ENCODE data around the gene CD69. TPM values are rescaled to one million over a fixed set of nuclear protein-coding genes. Genes with fewer than 3 reads are reported as not detected.

The CD69 gene
- total RNA-seq, 4 donors from 2014 or later: 0.47 to 2.6 (median 1.1) TPM

DNA sequence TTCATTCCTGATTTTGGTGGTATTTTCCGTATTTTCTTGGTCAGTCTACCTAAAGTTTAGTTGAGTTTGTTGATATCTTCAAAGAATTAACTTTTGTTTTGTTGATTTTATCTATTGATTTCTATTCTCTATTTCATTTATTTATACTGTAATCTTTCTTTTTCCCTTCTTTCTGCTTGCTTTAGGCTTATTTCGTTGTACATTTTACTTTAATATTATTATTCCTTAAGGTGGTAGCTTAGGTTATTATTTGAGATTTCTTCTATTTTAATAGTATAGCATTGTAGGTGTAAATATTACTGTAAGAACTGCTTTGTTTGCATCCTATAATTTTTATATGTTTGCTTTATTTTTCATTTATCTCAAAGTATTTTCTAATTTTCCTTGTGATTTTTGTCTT lies 45.2 kb upstream of the CD69 start:
- H3K9me3 ChIP-seq: no peaks in the 10 kb centered on the region
- H3K4me3 ChIP-seq: no peak overlapping the region
- no peak for TF ChIP-seq POLR2A (IDR thresholded peaks at IDR 0.05)
- TF ChIP-seq, protein P1, sequence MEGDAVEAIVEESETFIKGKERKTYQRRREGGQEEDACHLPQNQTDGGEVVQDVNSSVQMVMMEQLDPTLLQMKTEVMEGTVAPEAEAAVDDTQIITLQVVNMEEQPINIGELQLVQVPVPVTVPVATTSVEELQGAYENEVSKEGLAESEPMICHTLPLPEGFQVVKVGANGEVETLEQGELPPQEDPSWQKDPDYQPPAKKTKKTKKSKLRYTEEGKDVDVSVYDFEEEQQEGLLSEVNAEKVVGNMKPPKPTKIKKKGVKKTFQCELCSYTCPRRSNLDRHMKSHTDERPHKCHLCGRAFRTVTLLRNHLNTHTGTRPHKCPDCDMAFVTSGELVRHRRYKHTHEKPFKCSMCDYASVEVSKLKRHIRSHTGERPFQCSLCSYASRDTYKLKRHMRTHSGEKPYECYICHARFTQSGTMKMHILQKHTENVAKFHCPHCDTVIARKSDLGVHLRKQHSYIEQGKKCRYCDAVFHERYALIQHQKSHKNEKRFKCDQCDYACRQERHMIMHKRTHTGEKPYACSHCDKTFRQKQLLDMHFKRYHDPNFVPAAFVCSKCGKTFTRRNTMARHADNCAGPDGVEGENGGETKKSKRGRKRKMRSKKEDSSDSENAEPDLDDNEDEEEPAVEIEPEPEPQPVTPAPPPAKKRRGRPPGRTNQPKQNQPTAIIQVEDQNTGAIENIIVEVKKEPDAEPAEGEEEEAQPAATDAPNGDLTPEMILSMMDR (IDR thresholded peaks at IDR 0.05): no peak
- no peaks in the 10 kb centered on the region for H3K4me1 ChIP-seq
- no peak overlapping the region for H3K27ac ChIP-seq
- 81 to 100% methylated on average over 2 of the region's 2 CpGs for WGBS, 2 donors (ENCODE audit: low coverage in 1 of 2)
- no peak for ATAC-seq
- H3K27me3 ChIP-seq: no peaks in the 10 kb centered on the region
- H3K36me3 ChIP-seq: no peaks in the 10 kb centered on the region

- 50% methylated on average over 1 of the region's 1 CpG for WGBS, 2 donors (ENCODE audit: low coverage in 1 of 2)
- H3K27me3 ChIP-seq: no peaks in the 10 kb centered on the region
- no peaks in the 10 kb centered on the region for H3K36me3 ChIP-seq
- no peaks in the 10 kb centered on the region for H3K4me1 ChIP-seq
- no peak overlapping the region for H3K27ac ChIP-seq
- no peak for TF ChIP-seq EP300 (IDR thresholded peaks at IDR 0.05)
- no peak for TF ChIP-seq POLR2AphosphoS5 (IDR thresholded peaks at IDR 0.05)
- TF ChIP-seq, protein P1 (IDR thresholded peaks at IDR 0.05): no peak
- no peak for TF ChIP-seq POLR2A (IDR thresholded peaks at IDR 0.05)
- ATAC-seq: no peak
- H3K9me3 ChIP-seq: no peaks in the 10 kb centered on the region
- H3K4me3 ChIP-seq: no peak overlapping the region
Observed at GRCh38 chr12:9799961-9800360, 39.3 kb upstream of the CD69 start.

DNA sequence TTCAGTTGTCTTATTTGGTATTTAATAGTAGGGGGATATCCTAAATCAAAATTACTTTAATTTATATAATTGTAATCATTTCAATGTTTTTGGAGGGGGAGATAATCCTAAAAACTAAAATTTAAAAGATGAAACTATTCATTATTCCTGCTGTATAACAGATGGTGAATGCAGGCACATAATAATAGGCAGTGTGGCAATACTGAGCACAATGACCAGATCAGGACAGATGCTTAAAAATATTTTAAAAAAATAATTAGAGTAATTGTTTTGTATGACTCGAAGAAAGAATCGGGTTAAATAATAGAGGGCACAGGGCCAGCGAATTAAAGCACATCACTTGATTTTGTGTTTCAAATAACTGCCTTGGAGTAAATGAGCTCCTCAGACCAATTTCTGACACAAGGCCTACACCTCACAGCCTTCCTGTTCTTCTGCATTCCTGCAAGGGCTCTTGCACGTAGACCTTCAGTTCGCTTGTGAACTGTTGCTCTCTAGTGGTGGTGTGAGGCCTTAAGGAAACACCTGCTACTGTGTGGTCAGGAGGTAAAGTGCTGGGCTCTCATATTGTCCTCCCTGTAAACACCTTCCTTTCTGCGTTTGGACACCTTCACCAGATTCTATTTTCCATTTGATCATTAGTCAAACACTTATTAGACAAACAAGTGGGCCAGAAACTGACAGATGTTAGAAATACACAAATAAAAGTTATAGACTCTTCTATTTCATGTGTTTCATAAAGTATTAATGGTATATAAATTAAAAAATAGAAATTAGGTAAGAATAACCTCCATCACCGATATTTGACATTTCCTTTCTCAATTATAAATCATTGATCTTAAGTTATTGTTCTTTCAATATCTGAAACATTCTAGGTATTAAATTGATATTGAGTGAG lies 37.3 kb upstream of the CD69 start:
- H3K4me1 ChIP-seq: no peaks in the 10 kb centered on the region
- no peaks in the 10 kb centered on the region for H3K9me3 ChIP-seq
- WGBS, 2 donors (ENCODE audit: low coverage in 1 of 2): 56 to 61% methylated on average over 6 to 7 of the region's 7 CpGs
- no peak overlapping the region for H3K27ac ChIP-seq
- H3K27me3 ChIP-seq: no peaks in the 10 kb centered on the region
- H3K36me3 ChIP-seq: no peaks in the 10 kb centered on the region
- H3K4me3 ChIP-seq: no peak overlapping the region
- no peak for ATAC-seq
- TF ChIP-seq, protein P1 (IDR thresholded peaks at IDR 0.05): no peak
- TF ChIP-seq POLR2A (IDR thresholded peaks at IDR 0.05) (no peak), EP300 (IDR thresholded peaks at IDR 0.05) (no peak), POLR2AphosphoS5 (IDR thresholded peaks at IDR 0.05) (no peak)

DNA sequence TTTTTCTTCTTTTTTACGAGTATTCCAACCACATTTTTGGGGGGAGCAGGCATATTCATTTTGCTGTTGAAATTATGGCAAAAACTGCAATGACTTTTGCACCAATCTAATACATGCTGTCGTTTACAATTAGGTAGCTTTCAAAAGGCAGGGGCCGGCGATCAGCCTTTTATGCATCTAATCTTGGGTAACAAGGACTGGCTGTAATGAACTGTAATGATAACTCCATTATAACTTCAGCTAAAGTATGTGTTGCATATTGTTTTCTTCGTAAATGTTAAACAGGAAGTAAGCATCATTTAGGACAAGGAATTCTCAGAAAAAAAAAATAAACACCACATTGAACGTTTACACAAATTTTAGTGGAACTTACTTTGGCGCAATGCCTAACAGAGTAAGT lies 36.3 kb upstream of the CD69 start:
- no peak for TF ChIP-seq EP300 (IDR thresholded peaks at IDR 0.05)
- no peak for TF ChIP-seq POLR2A (IDR thresholded peaks at IDR 0.05)
- ATAC-seq: no peak
- H3K27ac ChIP-seq: no peak overlapping the region
- H3K27me3 ChIP-seq: no peaks in the 10 kb centered on the region
- no peaks in the 10 kb centered on the region for H3K36me3 ChIP-seq
- no peaks in the 10 kb centered on the region for H3K4me1 ChIP-seq
- 44 to 54% methylated on average over 5 to 7 of the region's 7 CpGs for WGBS, 2 donors (ENCODE audit: low coverage in 1 of 2)
- H3K9me3 ChIP-seq: no peaks in the 10 kb centered on the region
- no peak overlapping the region for H3K4me3 ChIP-seq

DNA sequence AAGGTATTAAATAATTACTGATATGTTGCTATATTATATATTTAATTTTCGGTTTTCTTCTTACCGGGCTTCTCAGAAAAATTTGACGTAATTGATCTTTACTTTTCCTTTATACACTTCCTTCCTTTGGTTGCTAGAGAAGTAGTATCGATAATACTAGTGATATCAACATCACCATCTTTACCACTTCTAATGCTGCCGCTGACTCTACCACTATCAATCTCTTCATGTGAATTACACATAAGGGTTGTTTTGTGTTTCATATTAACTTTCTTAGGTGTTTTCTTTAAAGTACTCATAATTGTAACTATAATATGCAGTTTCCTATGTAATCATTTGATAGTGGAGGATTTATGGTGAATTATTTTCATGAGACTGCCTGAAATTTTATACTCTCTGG lies 35.6 kb upstream of the CD69 start:
- no peaks in the 10 kb centered on the region for H3K27me3 ChIP-seq
- no peak for ATAC-seq
- no peaks in the 10 kb centered on the region for H3K4me1 ChIP-seq
- H3K9me3 ChIP-seq: no peaks in the 10 kb centered on the region
- no peak for TF ChIP-seq EP300 (IDR thresholded peaks at IDR 0.05)
- no peaks in the 10 kb centered on the region for H3K36me3 ChIP-seq
- no peak overlapping the region for H3K4me3 ChIP-seq
- H3K27ac ChIP-seq: no peak overlapping the region
- WGBS, 2 donors (ENCODE audit: low coverage in 1 of 2): 75 to 100% methylated on average over 2 to 5 of the region's 5 CpGs

DNA sequence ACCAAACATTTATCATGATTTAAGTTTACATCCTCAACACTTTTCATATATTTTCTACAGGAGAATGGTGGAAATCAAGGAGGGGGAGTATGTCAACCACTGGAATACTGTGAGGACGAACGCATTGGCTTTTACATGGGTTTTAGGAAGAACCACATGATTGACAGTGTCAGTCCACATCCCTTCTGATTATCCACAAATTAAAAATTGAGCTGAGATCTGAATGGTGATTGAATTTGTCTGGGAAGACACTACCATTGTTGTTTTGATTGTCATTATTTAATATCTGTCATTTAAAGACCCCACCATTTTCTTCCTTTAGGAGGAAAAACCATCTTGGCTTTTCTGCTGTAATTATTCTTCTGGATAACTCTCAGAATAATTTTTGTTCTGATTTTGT lies 35.2 kb upstream of the CD69 start:
- no peak overlapping the region for H3K4me3 ChIP-seq
- H3K9me3 ChIP-seq: no peaks in the 10 kb centered on the region
- H3K4me1 ChIP-seq: no peaks in the 10 kb centered on the region
- TF ChIP-seq, protein P1 (IDR thresholded peaks at IDR 0.05): no peak
- TF ChIP-seq EP300 (IDR thresholded peaks at IDR 0.05) (no peak), POLR2A (IDR thresholded peaks at IDR 0.05) (no peak), POLR2AphosphoS5 (IDR thresholded peaks at IDR 0.05) (no peak)
- 77 to 93% methylated on average over 2 of the region's 2 CpGs for WGBS, 2 donors (ENCODE audit: low coverage in 1 of 2)
- H3K27ac ChIP-seq: no peak overlapping the region
- no peak for ATAC-seq
- no peaks in the 10 kb centered on the region for H3K27me3 ChIP-seq
- no peaks in the 10 kb centered on the region for H3K36me3 ChIP-seq

All from gastroesophageal sphincter (tissue), 4 donors.